ENCODE measurements around the gene TMPRSS11E.
"Not testable (repeated sequence)": the region's sequence is repeated elsewhere in the genome, so short reads cannot be mapped to it uniquely, and the experiment has no call there.

TMPRSS11E gene

GRCh38 chr4:68410149-68410548 lies 37.1 kb upstream of the TMPRSS11E start:
- no peak overlapping the region for H3K4me3 ChIP-seq (ENCODE audit: low read depth, low read length)
- TF ChIP-seq CTCF (IDR thresholded peaks at IDR 0.05; ENCODE audit: borderline replicate concordance, insufficient read depth, low read depth, low read length): no peak

GRCh38 chr4:68410643-68411042 lies 36.6 kb upstream of the TMPRSS11E start:
- H3K4me3 ChIP-seq (ENCODE audit: low read depth, low read length): no peak overlapping the region
- TF ChIP-seq CTCF (IDR thresholded peaks at IDR 0.05; ENCODE audit: borderline replicate concordance, insufficient read depth, low read depth, low read length): no peak

- H3K4me3 ChIP-seq (ENCODE audit: low read depth, low read length): not testable (repeated sequence)
Measured at GRCh38 chr4:68412031-68412430, 35.2 kb upstream of the TMPRSS11E start.

- H3K4me3 ChIP-seq (ENCODE audit: low read depth, low read length): no peak overlapping the region
- TF ChIP-seq CTCF (IDR thresholded peaks at IDR 0.05; ENCODE audit: borderline replicate concordance, insufficient read depth, low read depth, low read length): no peak
Measured at GRCh38 chr4:68416591-68416990, 30.7 kb upstream of the TMPRSS11E start.

GRCh38 chr4:68426516-68426915 lies 20.7 kb upstream of the TMPRSS11E start:
- no peak for TF ChIP-seq CTCF (IDR thresholded peaks at IDR 0.05; ENCODE audit: borderline replicate concordance, insufficient read depth, low read depth, low read length)
- H3K4me3 ChIP-seq (ENCODE audit: low read depth, low read length): no peak overlapping the region

GRCh38 chr4:68430337-68430736 lies 16.9 kb upstream of the TMPRSS11E start:
- TF ChIP-seq CTCF (IDR thresholded peaks at IDR 0.05; ENCODE audit: borderline replicate concordance, insufficient read depth, low read depth, low read length): no peak
- H3K4me3 ChIP-seq (ENCODE audit: low read depth, low read length): no peak overlapping the region

- TF ChIP-seq CTCF (IDR thresholded peaks at IDR 0.05; ENCODE audit: borderline replicate concordance, insufficient read depth, low read depth, low read length): no peak
- H3K4me3 ChIP-seq (ENCODE audit: low read depth, low read length): no peak overlapping the region
Measured at GRCh38 chr4:68432320-68432719, 14.9 kb upstream of the TMPRSS11E start.

- no peak overlapping the region for H3K4me3 ChIP-seq (ENCODE audit: low read depth, low read length)
- TF ChIP-seq CTCF (IDR thresholded peaks at IDR 0.05; ENCODE audit: borderline replicate concordance, insufficient read depth, low read depth, low read length): no peak
Measured at GRCh38 chr4:68433582-68433981, 13.7 kb upstream of the TMPRSS11E start.
